AG09309 (cell line): ENCODE results near the gene TSPAN3.
A peak's percentile ranks its signal among the peaks of the same experiment; 100 is the strongest.

Experiments used
- DNase-seq: peaks from one replicate; pipeline ENCODE4 v3.0.0-alpha.2; 2010; ENCODE audit warnings: low read depth
- H3K4me3 ChIP-seq: 2 replicates; pipeline ENCODE4 v1.5.1; 2011; ENCODE audit warnings: mild to moderate bottlenecking, low read depth, low read length, moderate library complexity; ENCODE audit not compliant: control insufficient read depth
- TF ChIP-seq, protein P1 (sequence below): IDR thresholded peaks from 2 replicates; pipeline ENCODE4 v1.5.1; 2011; ENCODE audit warnings: mild to moderate bottlenecking, low read depth, low read length, inconsistent platforms; ENCODE audit not compliant: insufficient read depth, control insufficient read depth; ENCODE audit errors: missing control alignments

TSPAN3 gene

DNA sequence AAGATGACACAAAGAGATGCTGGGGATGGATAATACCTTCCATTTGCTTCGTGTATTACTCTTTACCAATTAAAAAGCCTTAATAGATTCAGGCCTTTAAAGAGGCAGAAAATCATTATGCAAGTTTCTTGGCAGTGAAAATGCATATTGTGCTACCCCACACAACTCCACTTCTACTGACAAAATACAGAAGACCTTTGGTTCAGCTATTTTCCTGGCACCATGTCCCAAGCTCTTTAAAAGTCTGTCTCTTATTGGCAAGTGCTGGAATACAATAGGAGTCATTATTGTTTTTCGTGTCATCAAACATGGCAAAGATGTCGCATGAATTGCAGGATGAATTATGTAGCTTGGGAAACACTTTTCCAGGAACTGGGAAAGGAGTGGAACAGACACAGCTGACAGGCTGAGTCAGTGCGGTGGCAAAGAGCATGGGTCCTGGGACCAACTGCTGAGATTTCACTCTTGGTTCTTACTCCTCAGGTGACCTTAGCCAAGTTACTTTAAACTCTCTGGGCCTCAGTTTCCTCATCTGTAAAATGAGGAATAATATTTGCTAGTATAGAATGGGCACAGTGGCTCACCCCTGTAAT, 5.5 kb upstream of the TSPAN3 start:
- H3K4me3 ChIP-seq, result no peak overlapping the region
- TF ChIP-seq, protein P1, sequence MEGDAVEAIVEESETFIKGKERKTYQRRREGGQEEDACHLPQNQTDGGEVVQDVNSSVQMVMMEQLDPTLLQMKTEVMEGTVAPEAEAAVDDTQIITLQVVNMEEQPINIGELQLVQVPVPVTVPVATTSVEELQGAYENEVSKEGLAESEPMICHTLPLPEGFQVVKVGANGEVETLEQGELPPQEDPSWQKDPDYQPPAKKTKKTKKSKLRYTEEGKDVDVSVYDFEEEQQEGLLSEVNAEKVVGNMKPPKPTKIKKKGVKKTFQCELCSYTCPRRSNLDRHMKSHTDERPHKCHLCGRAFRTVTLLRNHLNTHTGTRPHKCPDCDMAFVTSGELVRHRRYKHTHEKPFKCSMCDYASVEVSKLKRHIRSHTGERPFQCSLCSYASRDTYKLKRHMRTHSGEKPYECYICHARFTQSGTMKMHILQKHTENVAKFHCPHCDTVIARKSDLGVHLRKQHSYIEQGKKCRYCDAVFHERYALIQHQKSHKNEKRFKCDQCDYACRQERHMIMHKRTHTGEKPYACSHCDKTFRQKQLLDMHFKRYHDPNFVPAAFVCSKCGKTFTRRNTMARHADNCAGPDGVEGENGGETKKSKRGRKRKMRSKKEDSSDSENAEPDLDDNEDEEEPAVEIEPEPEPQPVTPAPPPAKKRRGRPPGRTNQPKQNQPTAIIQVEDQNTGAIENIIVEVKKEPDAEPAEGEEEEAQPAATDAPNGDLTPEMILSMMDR, result no peak
- no peak for DNase-seq

- no peak overlapping the region for H3K4me3 ChIP-seq
- no peak for DNase-seq
- TF ChIP-seq, protein P1, result peak; percentile 8
Measured at GRCh38 chr15:77075528-77075927, 4.6 kb upstream of the TSPAN3 start.

- TF ChIP-seq, protein P1, result no peak
- H3K4me3 ChIP-seq, result no peak overlapping the region
- no peak for DNase-seq
Measured at GRCh38 chr15:77074350-77074749, 3.4 kb upstream of the TSPAN3 start.

- no peak for DNase-seq
- H3K4me3 ChIP-seq, result 0 out of 2 replicates have a peak overlapping the region, but pooled peaks have one; percentile 76
- TF ChIP-seq, protein P1, result no peak
Measured at GRCh38 chr15:77071305-77072223, 655 bp upstream of the TSPAN3 start.

GRCh38 chr15:77070180-77070494, 772 bp downstream of the TSPAN3 start:
- TF ChIP-seq, protein P1, result no peak
- peak overlapping the region; percentile 76 for H3K4me3 ChIP-seq
- DNase-seq, result no peak

DNA sequence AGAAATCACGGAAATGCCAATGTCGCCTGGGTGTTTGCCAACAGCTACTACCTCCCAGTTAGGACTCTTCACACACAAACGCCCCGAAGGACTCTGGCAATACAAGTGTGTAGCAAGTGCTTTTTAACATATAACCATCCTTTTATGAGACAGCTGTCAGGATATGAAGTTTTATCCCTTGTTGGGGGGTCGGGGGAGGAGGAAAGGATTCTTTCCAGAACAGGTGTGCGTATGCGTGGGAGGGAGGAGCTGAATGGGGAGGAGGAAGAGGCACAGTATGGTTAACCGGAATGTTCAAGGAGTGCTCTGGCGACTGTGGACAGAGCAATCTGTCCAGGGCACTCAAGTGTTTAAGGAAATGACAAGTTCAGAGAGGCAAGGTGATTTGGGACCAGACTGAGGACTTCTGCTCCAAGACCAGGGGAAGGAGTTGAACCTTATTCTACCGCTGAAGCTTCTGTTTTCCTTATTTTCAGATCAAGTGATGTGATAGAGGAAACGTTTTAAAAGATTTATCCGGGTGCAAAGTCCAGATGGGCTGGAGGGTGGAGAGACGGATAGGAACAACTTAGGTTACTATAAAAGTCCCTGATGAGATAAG, 1.3 kb downstream of the TSPAN3 start:
- TF ChIP-seq, protein P1, result no peak
- peak overlapping the region; percentile 76 for H3K4me3 ChIP-seq
- DNase-seq, result no peak
